Upper lobe of left lung (tissue), 6 donors: ENCODE data around the gene ARIH2. TPM values are rescaled to one million over a fixed set of nuclear protein-coding genes. Genes with fewer than 3 reads are reported as not detected.

Source experiments
- ATAC-seq, 2 donors: fragments of 200-7000 bp; cut with Tn5 transposase; one replicate each; pipeline ENCODE4 v1.9.1; 2022; ENCODE audit warnings: mild to moderate bottlenecking in 2 of 2, moderate library complexity in 2 of 2; ENCODE audit not compliant: low FRiP score in 2 of 2
- DNase-seq, 2 donors: peaks; one replicate each; pipeline ENCODE4 v3.0.0-alpha.2; 2019 to 2020
- H3K27ac ChIP-seq, 4 donors: fragments of 200-600 bp; sonication (generic); one replicate each; pipeline ENCODE4 v1.5.1; 2016 to 2019
- H3K27me3 ChIP-seq, 4 donors: fragments of 200-600 bp; sonication (generic); one replicate each; pipeline ENCODE4 v1.5.1; 2017 to 2019
- H3K36me3 ChIP-seq, 4 donors: fragments of 200-600 bp; sonication (generic); one replicate each; pipeline ENCODE4 v1.5.1; 2016 to 2019
- H3K4me1 ChIP-seq, 4 donors: fragments of 200-600 bp; sonication (generic); one replicate each; pipeline ENCODE4 v1.5.1; 2018 to 2019
- H3K4me3 ChIP-seq, 4 donors: fragments of 200-600 bp; sonication (generic); one replicate each; pipeline ENCODE4 v1.5.1; 2017 to 2019; ENCODE audit warnings: mild to moderate bottlenecking in 2 of 4, moderate library complexity in 1 of 4
- H3K9me3 ChIP-seq, 4 donors: fragments of 200-600 bp; sonication (generic); one replicate each; pipeline ENCODE4 v1.5.1; 2018 to 2019
- CTCF ChIP-seq, 6 experiments: fragments of 450-650 bp in 4 of 6; fragments of 200-600 bp in 2 of 6; sonication (generic) in 2 of 6; IDR thresholded peaks; one replicate each; pipeline ENCODE4 v1.5.1; 2016 to 2019; ENCODE audit warnings: antibody characterized with exemption in 6 of 6
- EP300 ChIP-seq, 4 donors: sonication (generic); formaldehyde crosslinking; IDR thresholded peaks; one replicate each; pipeline ENCODE4 v1.5.1; 2017; ENCODE audit warnings: antibody characterized with exemption in 4 of 4, control low read depth in 2 of 4
- POLR2A ChIP-seq, 4 donors: fragments of 450-650 bp; IDR thresholded peaks; one replicate each; pipeline ENCODE4 v1.5.1; 2016 to 2017; ENCODE audit warnings: antibody characterized with exemption in 4 of 4, mild to moderate bottlenecking in 2 of 4
- POLR2AphosphoS5 ChIP-seq, 2 donors: sonication (generic); formaldehyde crosslinking; IDR thresholded peaks; one replicate each; pipeline ENCODE4 v1.5.1; 2017; ENCODE audit warnings: antibody characterized with exemption in 2 of 2
- WGBS, 2 donors: methylation state at CpG; one replicate each; pipeline ENCODE4 v1.1.5; 2017 to 2018; 5-methylcytosine and 5-hydroxymethylcytosine counted together
- total RNA-seq, 6 donors: library from RNA; depleted of rRNA in 4 of 6; stranded (reverse); fragments of >200 nt in 4 of 6; gene quantifications; one replicate each; pipeline versions ENCODE4 v1.1.0 to v1.2.1, GENCODE V29; 2016 to 2021
- donor health status: DM: no; HTN: no; CAD: no; lungs with moderate emphysema.
- donor health status: DM: no; HTN: yes; CAD: no; lungs with severe emphysema.

ARIH2 gene
- total RNA-seq, 6 donors from 2014 or later: 81.2 to 190 (median 91.0) TPM

DNA sequence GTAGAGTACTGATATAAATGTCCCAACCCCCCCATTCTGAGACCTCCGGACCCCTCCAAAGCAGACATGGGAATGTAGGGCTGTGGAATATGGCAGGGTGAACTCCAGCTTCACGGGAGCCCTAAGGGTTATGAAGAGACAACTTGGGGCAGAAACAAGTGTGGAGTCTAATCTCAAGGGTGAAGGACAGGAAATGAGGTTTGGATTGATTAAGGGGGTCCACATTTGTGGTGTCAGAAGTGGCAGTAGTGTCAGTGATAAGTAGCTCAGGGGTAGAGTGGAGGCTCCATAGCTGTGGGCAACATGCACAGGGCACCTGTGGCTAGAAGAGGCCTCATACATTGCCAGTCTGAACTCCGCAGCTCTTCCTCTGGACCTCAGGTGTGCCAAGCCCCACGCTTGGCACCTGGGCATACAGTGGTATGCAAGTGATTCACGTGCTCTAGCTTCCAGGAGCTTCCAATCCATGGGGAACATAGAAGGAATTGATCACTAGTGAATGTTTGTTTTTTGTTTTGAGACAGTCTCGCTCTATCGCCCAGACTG is 67.3 kb downstream of the ARIH2 start:
- Histone ChIP-seq H3K36me3 (peaks cover 5 to 55% (median 41%) of the 10 kb centered on the region in 4 donors), H3K9me3 (no peaks in the 10 kb centered on the region), H3K4me3 (no peak overlapping the region), H3K27me3 (no peaks in the 10 kb centered on the region), H3K4me1 (peaks cover 10 to 23% (median 13%) of the 10 kb centered on the region in 4 donors), H3K27ac (no peak overlapping the region)
- TF ChIP-seq CTCF (IDR thresholded peaks at IDR 0.05): no peak
- TF ChIP-seq POLR2AphosphoS5 (IDR thresholded peaks at IDR 0.05): no peak
- no peak for TF ChIP-seq EP300 (IDR thresholded peaks at IDR 0.05)
- TF ChIP-seq POLR2A (IDR thresholded peaks at IDR 0.05): no peak
- ATAC-seq: no peak
- 93 to 96% methylated on average over 5 to 7 of the region's 7 CpGs for WGBS, 2 donors
- no peak for DNase-seq

DNA sequence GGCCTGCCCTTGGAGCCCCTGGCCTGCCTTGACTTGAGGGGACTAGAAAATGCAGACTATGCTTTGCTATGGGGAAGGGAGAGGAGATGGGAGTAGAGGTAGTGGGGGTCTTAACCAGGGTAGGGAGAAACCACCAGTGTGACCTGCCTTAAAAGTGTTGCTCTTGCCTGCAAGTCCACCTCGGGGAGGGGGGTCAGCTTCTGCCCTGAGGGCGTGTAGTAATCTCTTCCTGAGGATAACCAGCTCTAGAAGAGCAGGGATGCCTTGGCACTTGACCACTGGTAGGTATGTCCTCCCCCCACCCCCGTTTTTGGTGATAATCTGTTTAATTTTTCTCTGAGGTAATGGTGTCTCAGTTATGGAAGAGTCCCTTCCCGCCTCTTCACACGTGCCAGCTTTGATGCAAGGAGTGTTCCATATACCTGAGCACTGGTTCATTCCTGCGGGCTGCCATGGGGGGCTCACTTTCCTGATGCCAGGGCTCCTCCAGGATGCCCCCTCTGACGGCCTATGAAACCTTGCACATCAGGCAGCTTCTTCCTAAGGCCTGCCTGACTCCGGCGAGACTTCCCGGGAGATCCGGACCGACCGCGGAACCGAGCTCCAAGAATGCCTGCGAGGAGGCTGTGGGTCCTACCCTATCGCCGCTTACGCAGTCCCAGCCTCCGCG is 70.6 kb downstream of the ARIH2 start:
- no peaks in the 10 kb centered on the region for H3K9me3 ChIP-seq
- peaks cover 0 to 26% (median 14%) of the 10 kb centered on the region in 4 donors for H3K36me3 ChIP-seq
- peak overlapping the region; percentile 87 to 92 (median 90) for H3K27ac ChIP-seq
- peaks cover 23 to 33% (median 27%) of the 10 kb centered on the region in 4 donors for H3K4me1 ChIP-seq
- ATAC-seq (no peak), DNase-seq (no peak)
- H3K27me3 ChIP-seq: no peaks in the 10 kb centered on the region
- TF ChIP-seq POLR2A (IDR thresholded peaks at IDR 0.05): no peak
- TF ChIP-seq CTCF (IDR thresholded peaks at IDR 0.05): no peak
- TF ChIP-seq EP300 (IDR thresholded peaks at IDR 0.05): no peak
- TF ChIP-seq POLR2AphosphoS5 (IDR thresholded peaks at IDR 0.05): no peak
- WGBS, 2 donors: 6 to 11% methylated on average over 8 to 19 of the region's 21 CpGs
- H3K4me3 ChIP-seq: peak overlapping the region; percentile 42 to 94 (median 78)

GRCh38 chr3:48989796-48990635 is 71.4 kb downstream of the ARIH2 start, which contains the start of gene P4HTM:
P4HTM (plus strand) TSS chr3:48990241; CDS start chr3:48990257, 16 bp downstream.
- Histone ChIP-seq H3K9me3 (no peaks in the 10 kb centered on the region), H3K36me3 (peaks cover 0 to 18% (median 8%) of the 10 kb centered on the region in 4 donors), H3K27me3 (no peaks in the 10 kb centered on the region), H3K4me3 (peak within 1 kb of the TSS; percentile 73 to 94 (median 88)), H3K4me1 (peaks cover 23 to 33% (median 27%) of the 10 kb centered on the region in 4 donors), H3K27ac (peak within 1 kb of the TSS; percentile 87 to 92 (median 90))
- TF ChIP-seq POLR2A (IDR thresholded peaks at IDR 0.05) (peak in 1 of 4 donors; percentile 46), POLR2AphosphoS5 (IDR thresholded peaks at IDR 0.05) (peak; percentile 80), CTCF (IDR thresholded peaks at IDR 0.05) (peak in 4 of 6 experiments; percentile 27 to 51 (median 44)), EP300 (IDR thresholded peaks at IDR 0.05) (peak in 1 of 4 donors; percentile 3)
- peak; percentile 85 to 95 for DNase-seq
- 1 to 2% methylated on average over 8 to 13 of the region's 91 CpGs for WGBS, 2 donors
- peak; percentile 89 to 93 for ATAC-seq

- Histone ChIP-seq H3K27ac (peak overlapping the region; percentile 87 to 92 (median 90)), H3K27me3 (no peaks in the 10 kb centered on the region), H3K36me3 (peaks cover 0 to 12% (median 6%) of the 10 kb centered on the region in 4 donors), H3K9me3 (no peaks in the 10 kb centered on the region), H3K4me1 (peaks cover 23 to 33% (median 27%) of the 10 kb centered on the region in 4 donors), H3K4me3 (peak overlapping the region; percentile 73 to 94 (median 88))
- ATAC-seq: peak; percentile 3 to 50
- WGBS, 2 donors: 14 to 31% methylated on average over 6 to 15 of the region's 40 CpGs
- DNase-seq: peak; percentile 42 to 88
- no peak for TF ChIP-seq EP300 (IDR thresholded peaks at IDR 0.05)
- TF ChIP-seq POLR2A (IDR thresholded peaks at IDR 0.05): no peak
- TF ChIP-seq POLR2AphosphoS5 (IDR thresholded peaks at IDR 0.05): no peak
- TF ChIP-seq CTCF (IDR thresholded peaks at IDR 0.05): no peak
Measured at GRCh38 chr3:48990636-48991469, 72.2 kb downstream of the ARIH2 start.
